GM10266 (cell line): ENCODE measurements around the gene SNX20.

ENCODE experiments used
- DNase-seq: peaks from one replicate; pipeline ENCODE4 v3.0.0; 2012; ENCODE audit errors: extremely low spot score
- CTCF ChIP-seq: IDR thresholded peaks from 2 replicates; pipeline ENCODE4 v1.5.1; 2012; ENCODE audit warnings: mild to moderate bottlenecking, low read depth; ENCODE audit not compliant: control insufficient read depth, insufficient read depth; ENCODE audit errors: missing control alignments

The SNX20 gene

GRCh38 chr16:50695017-50696000 lies 14.2 kb upstream of the SNX20 start:
- TF ChIP-seq CTCF = no peak
- DNase-seq = no peak

- peak; percentile 62 for DNase-seq
- TF ChIP-seq CTCF = no peak
Measured at GRCh38 chr16:50694206-50694605, 13.1 kb upstream of the SNX20 start.

GRCh38 chr16:50692999-50693781 lies 12.1 kb upstream of the SNX20 start, which contains the start of gene NOD2:
Gene NOD2, plus strand, starts transcription at chr16:50693606. Its CDS starts 5,890 bp downstream, at chr16:50699496.
- DNase-seq = peak; percentile 74
- TF ChIP-seq CTCF = no peak

- TF ChIP-seq CTCF = no peak
- no peak for DNase-seq
Measured at GRCh38 chr16:50692644-50692998, 11.5 kb upstream of the SNX20 start.

GRCh38 chr16:50690177-50690576 lies 9.1 kb upstream of the SNX20 start:
- DNase-seq = peak; percentile 68
- TF ChIP-seq CTCF = no peak

- no peak for DNase-seq
- TF ChIP-seq CTCF = no peak
Measured at GRCh38 chr16:50688867-50689266, 7.8 kb upstream of the SNX20 start.
